Kidney epithelial cell (primary cell): ENCODE results near the gene ISOC2. TPM values are rescaled to one million over a fixed set of nuclear protein-coding genes. Genes with fewer than 3 reads are reported as not detected.
A peak's percentile ranks its signal among the peaks of the same experiment; 100 is the strongest.

ENCODE experiments used
- DNase-seq: peaks from one replicate; pipeline ENCODE4 v3.0.0-alpha.2; 2010; ENCODE audit warnings: low read depth
- H3K27me3 ChIP-seq: 2 replicates; pipeline ENCODE4 v1.6.0; 2011; ENCODE audit warnings: low read length; ENCODE audit not compliant: control insufficient read depth, insufficient read depth
- H3K36me3 ChIP-seq: 2 replicates; pipeline ENCODE4 v1.5.1; 2011; ENCODE audit warnings: low read length; ENCODE audit not compliant: control insufficient read depth, insufficient read depth
- H3K4me3 ChIP-seq: 2 replicates; pipeline ENCODE4 v1.5.1; 2011; ENCODE audit warnings: low read depth, mild to moderate bottlenecking, control low read depth, low read length
- total RNA-seq: library from RNA; depleted of rRNA; stranded (reverse); fragments of >200 nt; gene quantifications from 2 replicates; pipeline ENCODE4 v1.2.3, GENCODE V29; 2015
- TF ChIP-seq, protein P1 (sequence below): IDR thresholded peaks from 2 replicates; pipeline ENCODE4 v1.5.1; 2011; ENCODE audit warnings: mild to moderate bottlenecking, moderate library complexity, low read length, control low read depth, inconsistent platforms; ENCODE audit not compliant: insufficient read depth, poor library complexity, severe bottlenecking

Gene ISOC2
- total RNA-seq, 1 donor from 2014 or later = 49.8 TPM

DNA sequence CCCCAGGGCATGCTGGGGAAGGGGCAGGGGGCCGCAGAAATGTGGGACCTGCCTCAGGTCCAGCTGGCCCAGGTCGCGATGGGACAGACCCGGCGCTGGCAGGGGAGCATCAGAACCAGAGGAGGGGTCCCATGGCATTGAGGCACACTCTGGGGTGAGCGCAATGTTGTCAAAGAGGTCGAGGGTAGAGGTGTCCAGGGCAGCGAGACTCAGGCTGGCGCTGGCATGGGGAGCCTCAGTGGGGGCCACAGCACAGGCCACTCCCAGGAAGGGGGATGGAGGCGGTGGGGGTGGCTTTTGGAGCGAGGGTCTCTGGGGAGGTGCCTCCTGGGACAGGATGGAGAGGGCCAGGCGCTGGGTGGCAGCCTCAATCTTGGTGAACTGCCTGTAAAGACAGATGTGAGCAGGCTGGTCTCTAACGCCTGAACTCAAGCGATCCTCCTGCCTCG, 2.2 kb upstream of the ISOC2 start:
- TF ChIP-seq, protein P1, sequence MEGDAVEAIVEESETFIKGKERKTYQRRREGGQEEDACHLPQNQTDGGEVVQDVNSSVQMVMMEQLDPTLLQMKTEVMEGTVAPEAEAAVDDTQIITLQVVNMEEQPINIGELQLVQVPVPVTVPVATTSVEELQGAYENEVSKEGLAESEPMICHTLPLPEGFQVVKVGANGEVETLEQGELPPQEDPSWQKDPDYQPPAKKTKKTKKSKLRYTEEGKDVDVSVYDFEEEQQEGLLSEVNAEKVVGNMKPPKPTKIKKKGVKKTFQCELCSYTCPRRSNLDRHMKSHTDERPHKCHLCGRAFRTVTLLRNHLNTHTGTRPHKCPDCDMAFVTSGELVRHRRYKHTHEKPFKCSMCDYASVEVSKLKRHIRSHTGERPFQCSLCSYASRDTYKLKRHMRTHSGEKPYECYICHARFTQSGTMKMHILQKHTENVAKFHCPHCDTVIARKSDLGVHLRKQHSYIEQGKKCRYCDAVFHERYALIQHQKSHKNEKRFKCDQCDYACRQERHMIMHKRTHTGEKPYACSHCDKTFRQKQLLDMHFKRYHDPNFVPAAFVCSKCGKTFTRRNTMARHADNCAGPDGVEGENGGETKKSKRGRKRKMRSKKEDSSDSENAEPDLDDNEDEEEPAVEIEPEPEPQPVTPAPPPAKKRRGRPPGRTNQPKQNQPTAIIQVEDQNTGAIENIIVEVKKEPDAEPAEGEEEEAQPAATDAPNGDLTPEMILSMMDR = no peak

DNA sequence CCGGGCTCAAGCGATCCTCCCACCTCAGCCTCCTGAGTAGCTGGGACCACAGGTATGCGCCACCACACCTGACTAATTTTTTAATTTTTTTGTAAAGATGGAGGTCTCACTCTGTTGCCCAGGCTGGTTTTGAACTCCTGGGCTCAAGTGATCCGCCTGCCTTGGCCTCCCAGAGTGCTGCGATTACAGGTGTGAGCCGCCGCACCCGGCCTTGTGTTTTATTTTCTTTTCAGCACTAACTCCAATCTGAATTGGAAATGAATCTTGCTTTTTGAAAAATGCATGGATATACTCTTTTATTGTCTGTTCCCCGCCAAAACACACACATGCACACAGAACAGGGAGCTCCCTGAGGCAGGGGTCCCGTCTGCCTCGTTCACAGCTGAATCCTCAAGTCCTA, 1.3 kb upstream of the ISOC2 start:
- TF ChIP-seq, protein P1 = no peak
- no peaks in the 10 kb centered on the region for H3K36me3 ChIP-seq
- no peak overlapping the region for H3K4me3 ChIP-seq
- DNase-seq = no peak
- H3K27me3 ChIP-seq = peaks cover 8% of the 10 kb centered on the region

More for the DNA sequence above, 2.2 kb upstream of the ISOC2 start:
- Histone ChIP-seq H3K4me3 (no peak overlapping the region), H3K27me3 (peaks cover 8% of the 10 kb centered on the region), H3K36me3 (no peaks in the 10 kb centered on the region)
- no peak for DNase-seq

DNA sequence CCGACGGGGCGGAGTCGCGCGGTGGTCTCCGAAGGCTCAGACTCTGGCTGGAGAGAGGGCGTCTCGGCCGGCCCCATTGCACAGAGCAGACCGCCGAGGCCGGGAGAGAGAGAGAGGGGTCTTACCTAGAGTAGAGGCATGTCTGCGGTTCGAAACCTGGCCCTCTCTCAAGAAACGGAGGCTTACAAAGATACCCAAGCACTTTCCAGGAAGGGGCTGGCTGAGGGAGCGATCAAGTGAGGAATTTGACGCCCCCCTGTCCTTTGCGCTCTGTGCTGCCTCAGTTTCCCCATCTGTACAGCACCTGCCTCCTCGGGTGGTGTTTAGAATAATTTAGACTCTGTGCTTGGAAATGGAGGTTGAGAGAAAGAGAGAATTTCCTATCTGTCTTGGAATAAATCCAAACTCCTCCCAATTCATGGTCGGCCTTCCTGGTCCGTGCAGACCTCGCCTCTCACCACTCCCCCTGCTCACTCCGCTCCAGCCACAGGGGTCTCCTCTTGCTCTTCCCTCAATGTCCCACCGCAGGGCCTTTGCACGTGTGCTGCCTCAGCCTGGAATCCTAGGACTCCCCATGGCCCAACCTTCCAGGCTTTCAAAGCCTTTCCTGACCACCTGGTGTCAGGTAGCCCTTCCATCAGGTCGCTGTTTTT, 658 bp upstream of the ISOC2 start:
- TF ChIP-seq, protein P1 = no peak
- no peaks in the 10 kb centered on the region for H3K36me3 ChIP-seq
- H3K4me3 ChIP-seq = peak overlapping the region; percentile 64
- H3K27me3 ChIP-seq = peaks cover 8% of the 10 kb centered on the region
- DNase-seq = no peak

DNA sequence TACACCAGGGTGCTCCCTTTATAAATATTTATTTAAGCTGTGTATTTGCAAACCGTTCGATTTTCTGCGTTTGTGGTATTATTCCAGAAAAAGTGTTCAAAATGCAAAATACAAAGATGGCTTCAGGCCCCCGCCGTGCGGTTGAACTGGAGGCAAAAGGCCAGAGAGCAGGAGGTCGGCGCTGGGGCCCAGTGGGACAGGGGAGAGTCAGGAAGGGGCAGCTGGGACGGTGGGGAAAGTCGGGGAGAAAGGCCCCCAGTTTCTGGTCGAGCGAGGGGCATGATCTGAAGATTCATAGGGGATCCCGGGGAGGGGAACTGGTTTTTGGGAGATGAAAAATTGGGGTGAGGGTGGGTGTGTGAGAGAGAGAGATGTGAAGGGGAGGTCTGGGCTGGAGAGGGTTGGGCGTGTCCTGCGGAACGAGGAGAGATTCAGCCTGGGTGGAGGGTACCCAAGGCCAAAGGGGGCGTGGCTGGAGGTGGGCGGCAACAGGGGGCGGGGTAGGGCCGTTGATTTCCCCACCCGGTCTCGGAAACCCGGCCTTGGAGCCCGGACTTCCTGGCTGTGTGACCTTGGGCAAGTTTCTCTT, 678 bp downstream of the ISOC2 start:
- peak overlapping the region; percentile 80 for H3K4me3 ChIP-seq
- H3K27me3 ChIP-seq = peaks cover 8% of the 10 kb centered on the region
- no peak for DNase-seq
- TF ChIP-seq, protein P1 = no peak
- no peaks in the 10 kb centered on the region for H3K36me3 ChIP-seq

DNA sequence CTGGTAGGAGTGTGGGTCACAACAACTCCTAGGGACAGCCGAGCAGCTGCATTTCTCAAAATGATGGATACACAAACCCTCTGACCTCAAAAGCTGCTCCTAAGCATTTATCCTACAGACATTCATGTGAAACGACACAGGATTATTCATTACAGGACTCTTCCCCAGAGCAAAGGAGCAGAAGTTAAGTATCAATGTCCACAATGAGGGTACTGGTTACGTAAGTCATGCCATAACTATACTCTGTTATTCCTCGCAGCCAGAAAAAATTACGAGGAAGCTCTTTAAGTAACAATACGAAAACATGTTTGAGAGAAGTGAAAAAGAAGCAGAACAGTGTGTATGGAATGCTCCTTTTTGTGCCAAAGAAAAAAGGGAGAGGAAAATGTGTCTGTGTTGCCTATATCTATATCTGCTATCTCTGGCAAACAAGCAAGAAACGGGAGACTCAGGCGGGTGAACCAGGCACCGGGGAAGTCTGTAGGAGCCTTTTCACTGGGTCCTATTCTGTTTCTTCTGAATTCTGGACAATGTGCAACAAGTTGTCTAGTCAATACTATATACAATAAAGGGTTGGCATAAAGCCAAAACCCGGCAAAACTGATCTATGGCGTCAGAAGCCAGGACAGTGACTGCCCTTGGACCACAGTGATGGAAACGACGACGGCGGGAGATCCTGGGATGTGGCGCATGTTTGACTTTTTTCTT, 1.3 kb downstream of the ISOC2 start:
- Histone ChIP-seq H3K36me3 (no peaks in the 10 kb centered on the region), H3K4me3 (no peak overlapping the region), H3K27me3 (peaks cover 5% of the 10 kb centered on the region)
- TF ChIP-seq, protein P1 = no peak
- DNase-seq = no peak

DNA sequence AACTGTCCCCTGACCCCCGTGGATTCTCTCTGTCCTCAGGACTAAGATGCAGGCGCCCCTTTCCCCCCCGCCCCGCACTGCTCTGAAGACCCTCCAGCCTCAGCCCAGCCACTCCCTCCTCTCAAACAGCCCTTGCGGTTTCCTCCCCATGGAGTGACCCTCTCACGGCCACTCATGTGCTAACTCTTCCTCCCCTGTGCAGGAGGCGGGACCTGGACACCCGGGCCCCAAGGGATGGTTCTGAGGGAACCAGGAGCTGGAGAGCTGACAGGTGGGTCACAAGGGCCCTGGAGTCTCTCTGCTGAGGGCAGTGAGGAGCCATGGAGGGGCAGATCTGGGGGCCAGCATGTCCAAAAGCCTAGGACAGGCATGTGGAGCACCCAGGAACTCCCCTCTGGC, 1.9 kb downstream of the ISOC2 start:
- Histone ChIP-seq H3K27me3 (peaks cover 5% of the 10 kb centered on the region), H3K36me3 (no peaks in the 10 kb centered on the region), H3K4me3 (no peak overlapping the region)
- TF ChIP-seq, protein P1 = no peak
- no peak for DNase-seq
